Ishikawa (cell line): Measurements from ENCODE around the gene ANAPC13.

Experiments used
- CEBPB ChIP-seq: IDR thresholded peaks from 2 replicates; pipeline ENCODE4 v1.6.1; 2012
- CREB1 ChIP-seq: IDR thresholded peaks from 2 replicates; pipeline ENCODE4 v1.6.1; 2012; ENCODE audit warnings: low read depth
- EGR1 ChIP-seq: IDR thresholded peaks from 2 replicates; pipeline ENCODE4 v1.6.1; 2012
- EP300 ChIP-seq: IDR thresholded peaks from 2 replicates; pipeline ENCODE4 v1.6.1; 2012; ENCODE audit warnings: borderline replicate concordance
- FOXM1 ChIP-seq: IDR thresholded peaks from 2 replicates; pipeline ENCODE4 v1.6.1; 2012; ENCODE audit warnings: low read depth, borderline replicate concordance
- NFIC ChIP-seq: IDR thresholded peaks from 2 replicates; pipeline ENCODE4 v1.6.1; 2012
- RAD21 ChIP-seq: IDR thresholded peaks from 2 replicates; pipeline ENCODE4 v1.6.1; 2012; ENCODE audit warnings: low read depth
- TAF1 ChIP-seq: IDR thresholded peaks from 2 replicates; pipeline ENCODE4 v1.6.1; 2012; ENCODE audit warnings: low read depth, mild to moderate bottlenecking
- TCF12 ChIP-seq: IDR thresholded peaks from 2 replicates; pipeline ENCODE4 v1.6.1; 2012; ENCODE audit warnings: low read depth
- TEAD4 ChIP-seq: IDR thresholded peaks from 2 replicates; pipeline ENCODE4 v1.6.1; 2012
- YY1 ChIP-seq: IDR thresholded peaks from 2 replicates; pipeline ENCODE4 v1.6.1; 2012; ENCODE audit warnings: low read depth
- ZBTB7A ChIP-seq: IDR thresholded peaks from 2 replicates; pipeline ENCODE4 v1.6.1; 2012; ENCODE audit warnings: low read depth
- TF ChIP-seq, protein P1 (sequence below): IDR thresholded peaks from 2 replicates; pipeline ENCODE4 v1.6.1; 2012
- TF ChIP-seq, protein P2 (sequence below): IDR thresholded peaks from 2 replicates; pipeline ENCODE4 v1.6.1; 2012; ENCODE audit warnings: low read depth, mild to moderate bottlenecking
- TF ChIP-seq, protein P3 (sequence below): IDR thresholded peaks from 2 replicates; pipeline ENCODE4 v1.6.1; 2012

ANAPC13 gene

DNA sequence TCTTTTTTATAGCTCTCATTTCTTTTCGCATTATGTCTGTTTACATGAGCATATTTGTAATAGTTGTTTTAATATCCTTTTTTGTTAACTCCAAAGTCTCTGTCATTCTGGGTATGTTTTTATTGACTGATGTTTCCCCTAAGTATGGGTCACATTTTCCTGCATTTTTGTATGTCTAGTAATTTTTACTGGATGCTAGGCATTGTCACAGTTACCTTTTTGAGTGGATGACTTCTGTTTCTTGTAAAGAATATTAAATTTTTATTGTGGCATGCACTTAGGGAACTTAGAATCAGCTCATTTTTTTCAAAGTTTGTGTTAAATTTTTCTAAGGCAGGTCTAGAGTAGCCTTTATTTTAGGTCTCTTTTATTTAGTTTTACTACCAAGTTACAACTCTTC is 40.7 kb downstream of the ANAPC13 start:
- TF ChIP-seq TCF12 = no peak
- TF ChIP-seq EP300 = no peak
- no peak for TF ChIP-seq EGR1
- no peak for TF ChIP-seq TEAD4
- TF ChIP-seq NFIC = no peak
- no peak for TF ChIP-seq ZBTB7A
- TF ChIP-seq, protein P1, sequence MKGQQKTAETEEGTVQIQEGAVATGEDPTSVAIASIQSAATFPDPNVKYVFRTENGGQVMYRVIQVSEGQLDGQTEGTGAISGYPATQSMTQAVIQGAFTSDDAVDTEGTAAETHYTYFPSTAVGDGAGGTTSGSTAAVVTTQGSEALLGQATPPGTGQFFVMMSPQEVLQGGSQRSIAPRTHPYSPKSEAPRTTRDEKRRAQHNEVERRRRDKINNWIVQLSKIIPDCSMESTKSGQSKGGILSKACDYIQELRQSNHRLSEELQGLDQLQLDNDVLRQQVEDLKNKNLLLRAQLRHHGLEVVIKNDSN = no peak
- TF ChIP-seq, protein P2, sequence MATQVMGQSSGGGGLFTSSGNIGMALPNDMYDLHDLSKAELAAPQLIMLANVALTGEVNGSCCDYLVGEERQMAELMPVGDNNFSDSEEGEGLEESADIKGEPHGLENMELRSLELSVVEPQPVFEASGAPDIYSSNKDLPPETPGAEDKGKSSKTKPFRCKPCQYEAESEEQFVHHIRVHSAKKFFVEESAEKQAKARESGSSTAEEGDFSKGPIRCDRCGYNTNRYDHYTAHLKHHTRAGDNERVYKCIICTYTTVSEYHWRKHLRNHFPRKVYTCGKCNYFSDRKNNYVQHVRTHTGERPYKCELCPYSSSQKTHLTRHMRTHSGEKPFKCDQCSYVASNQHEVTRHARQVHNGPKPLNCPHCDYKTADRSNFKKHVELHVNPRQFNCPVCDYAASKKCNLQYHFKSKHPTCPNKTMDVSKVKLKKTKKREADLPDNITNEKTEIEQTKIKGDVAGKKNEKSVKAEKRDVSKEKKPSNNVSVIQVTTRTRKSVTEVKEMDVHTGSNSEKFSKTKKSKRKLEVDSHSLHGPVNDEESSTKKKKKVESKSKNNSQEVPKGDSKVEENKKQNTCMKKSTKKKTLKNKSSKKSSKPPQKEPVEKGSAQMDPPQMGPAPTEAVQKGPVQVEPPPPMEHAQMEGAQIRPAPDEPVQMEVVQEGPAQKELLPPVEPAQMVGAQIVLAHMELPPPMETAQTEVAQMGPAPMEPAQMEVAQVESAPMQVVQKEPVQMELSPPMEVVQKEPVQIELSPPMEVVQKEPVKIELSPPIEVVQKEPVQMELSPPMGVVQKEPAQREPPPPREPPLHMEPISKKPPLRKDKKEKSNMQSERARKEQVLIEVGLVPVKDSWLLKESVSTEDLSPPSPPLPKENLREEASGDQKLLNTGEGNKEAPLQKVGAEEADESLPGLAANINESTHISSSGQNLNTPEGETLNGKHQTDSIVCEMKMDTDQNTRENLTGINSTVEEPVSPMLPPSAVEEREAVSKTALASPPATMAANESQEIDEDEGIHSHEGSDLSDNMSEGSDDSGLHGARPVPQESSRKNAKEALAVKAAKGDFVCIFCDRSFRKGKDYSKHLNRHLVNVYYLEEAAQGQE = no peak
- TF ChIP-seq CEBPB = no peak
- TF ChIP-seq FOXM1 = no peak
- no peak for TF ChIP-seq CREB1
- no peak for TF ChIP-seq YY1
- TF ChIP-seq, protein P3, sequence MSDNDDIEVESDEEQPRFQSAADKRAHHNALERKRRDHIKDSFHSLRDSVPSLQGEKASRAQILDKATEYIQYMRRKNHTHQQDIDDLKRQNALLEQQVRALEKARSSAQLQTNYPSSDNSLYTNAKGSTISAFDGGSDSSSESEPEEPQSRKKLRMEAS = no peak
- TF ChIP-seq TAF1 = no peak
- no peak for TF ChIP-seq RAD21

DNA sequence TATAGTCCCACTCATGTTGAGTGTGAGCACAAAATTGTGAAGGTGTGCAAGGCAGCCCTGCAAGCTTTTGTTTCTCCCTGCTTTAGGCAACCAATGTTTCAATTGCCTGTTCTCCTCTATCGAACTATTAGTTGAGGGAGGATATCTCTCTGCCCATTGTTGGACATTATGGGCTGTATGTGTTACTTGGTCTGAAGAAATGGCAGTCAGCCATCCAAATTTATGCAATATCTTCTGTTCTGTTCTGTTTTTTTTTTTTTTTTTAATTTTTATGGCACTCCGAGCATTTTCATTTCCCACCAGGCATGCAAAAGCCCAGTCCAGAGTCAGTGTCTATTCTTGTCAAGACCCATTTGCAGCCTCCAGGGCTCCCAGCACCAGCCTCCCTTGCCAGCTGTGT is 44.0 kb downstream of the ANAPC13 start:
- no peak for TF ChIP-seq NFIC
- TF ChIP-seq TCF12 = no peak
- TF ChIP-seq EGR1 = no peak
- TF ChIP-seq EP300 = no peak
- TF ChIP-seq, protein P1 = no peak
- TF ChIP-seq, protein P2 = no peak
- no peak for TF ChIP-seq TAF1
- no peak for TF ChIP-seq TEAD4
- no peak for TF ChIP-seq RAD21
- no peak for TF ChIP-seq CEBPB
- TF ChIP-seq, protein P3 = no peak

DNA sequence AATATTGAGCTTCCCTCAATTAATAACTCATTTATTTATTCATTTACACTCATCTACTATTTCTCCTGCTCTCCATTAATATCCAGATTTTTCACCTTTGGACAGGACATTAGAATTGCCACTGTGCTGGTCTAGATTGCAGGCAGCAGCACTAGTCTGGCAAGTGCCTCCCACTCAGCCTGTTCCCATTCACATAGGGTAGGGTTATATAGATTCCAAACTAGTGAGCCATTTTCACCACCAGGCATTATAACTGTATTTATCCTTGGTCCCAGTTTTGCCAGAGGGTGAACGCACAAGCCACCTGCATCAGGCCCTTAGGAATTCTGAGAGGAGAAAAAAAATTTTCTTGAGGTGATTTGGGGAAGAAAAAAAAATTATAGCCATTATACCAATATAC is 44.5 kb downstream of the ANAPC13 start:
- TF ChIP-seq, protein P2 = no peak
- TF ChIP-seq TEAD4 (no peak), EGR1 (no peak), FOXM1 (no peak), EP300 (no peak), RAD21 (no peak), CREB1 (no peak), CEBPB (no peak), NFIC (no peak)
- TF ChIP-seq, protein P1 = no peak

DNA sequence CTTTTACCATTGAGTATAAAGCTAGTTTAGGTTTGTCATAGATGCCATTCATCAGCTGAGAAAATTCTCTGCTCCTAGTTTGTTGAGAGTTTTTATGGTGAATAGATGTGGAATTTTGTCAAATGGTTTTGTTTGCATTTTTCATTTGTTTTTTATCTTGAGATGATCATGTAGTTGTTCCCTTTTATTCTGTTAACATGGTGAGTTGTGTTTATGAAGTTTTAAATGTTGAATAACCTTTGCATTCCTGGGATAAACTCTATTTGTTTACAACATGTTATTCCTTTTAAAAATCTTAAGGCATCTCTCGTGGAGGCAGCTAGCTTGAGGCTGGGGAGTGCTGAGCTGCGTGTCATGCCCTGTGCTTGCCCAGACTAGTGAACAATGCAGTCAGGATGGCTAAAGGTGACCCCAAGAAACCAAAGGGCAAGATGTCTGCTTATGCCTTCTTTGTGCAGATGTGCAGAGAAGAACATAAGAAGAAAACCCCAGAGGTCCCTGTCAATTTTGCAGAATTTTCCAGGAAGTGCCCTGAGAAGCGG is 48.5 kb downstream of the ANAPC13 start:
- TF ChIP-seq TEAD4 = no peak
- no peak for TF ChIP-seq RAD21
- no peak for TF ChIP-seq FOXM1
- TF ChIP-seq NFIC = no peak
- no peak for TF ChIP-seq EGR1
- TF ChIP-seq, protein P1 = no peak
- TF ChIP-seq ZBTB7A = no peak
- TF ChIP-seq, protein P2 = no peak
- TF ChIP-seq EP300 = no peak
- TF ChIP-seq CEBPB = no peak
- no peak for TF ChIP-seq CREB1
